Femur (tissue), 1 donor: Measurements from ENCODE around the gene MTF1.

Experiments
- DNase-seq: peaks from one replicate; pipeline ENCODE4 v3.0.0-alpha.2; 2017

MTF1 gene

GRCh38 chr1:37825506-37825905, 33.9 kb downstream of the MTF1 start:
- DNase-seq, result no peak

- no peak for DNase-seq
Observed at GRCh38 chr1:37824001-37824400, 35.4 kb downstream of the MTF1 start.

DNA sequence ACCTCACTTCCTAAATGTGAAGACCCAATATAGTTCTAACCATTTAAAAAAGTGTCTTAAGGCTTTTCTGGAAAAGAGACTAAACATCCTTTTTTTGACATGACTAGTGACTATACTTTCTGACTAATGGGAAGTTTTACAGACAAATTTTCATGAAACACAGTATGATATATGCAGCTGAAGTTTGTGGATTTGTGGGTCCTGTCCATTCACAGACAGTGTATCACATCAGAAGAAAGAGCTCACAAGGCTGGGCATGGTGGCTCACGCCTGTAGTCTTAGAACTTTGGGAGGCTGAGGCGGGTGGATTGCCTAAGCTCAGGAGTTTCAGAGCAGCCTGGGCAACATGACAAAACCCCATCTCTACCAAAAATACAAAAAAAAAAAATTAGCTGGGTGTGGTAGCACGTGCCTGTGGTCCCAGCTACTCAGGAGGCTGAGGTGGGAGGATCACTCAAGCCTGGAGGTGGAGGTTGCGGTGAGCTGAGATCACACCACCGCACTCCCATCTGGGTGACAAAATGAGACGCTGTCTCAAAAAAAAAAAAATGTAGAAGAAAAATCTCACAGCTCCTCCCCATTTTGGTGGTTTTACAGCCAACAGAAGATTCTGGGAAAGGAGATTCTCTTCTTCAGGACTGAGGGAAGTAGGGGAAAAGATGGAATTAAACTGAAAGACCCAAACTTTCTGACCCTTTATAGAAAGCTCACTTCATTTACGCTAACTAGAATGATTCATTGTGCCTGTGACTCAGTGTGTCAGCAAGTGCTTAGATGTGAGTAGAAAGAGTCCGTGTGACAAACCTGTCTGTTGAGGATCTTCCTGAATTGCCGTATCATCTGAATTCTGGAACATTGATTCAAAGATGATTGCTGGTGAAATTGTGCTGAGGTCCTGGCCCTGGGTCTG, 36.2 kb downstream of the MTF1 start:
- DNase-seq, result no peak

GRCh38 chr1:37821481-37821880, 37.9 kb downstream of the MTF1 start:
- DNase-seq, result no peak

DNA sequence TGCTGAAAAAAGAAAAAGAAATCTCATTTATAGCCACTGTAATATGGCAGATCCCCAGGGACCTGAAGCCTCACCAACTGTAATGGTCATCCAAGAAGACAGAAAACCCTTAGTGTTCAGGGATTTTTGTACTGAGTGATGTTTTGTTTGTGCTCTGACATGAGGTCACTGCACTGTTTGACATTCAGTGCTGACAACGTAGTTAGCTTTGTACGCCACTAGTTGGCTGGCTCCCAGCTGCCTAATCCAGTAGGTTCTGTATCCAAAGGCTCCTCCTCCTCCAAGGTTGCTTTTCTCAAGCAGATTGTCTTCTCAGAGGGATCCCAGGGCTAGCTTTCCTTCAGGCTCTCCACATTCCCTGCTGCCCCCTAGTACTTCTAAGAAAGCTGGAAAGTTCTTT, 41.9 kb downstream of the MTF1 start:
- DNase-seq, result no peak

- no peak for DNase-seq
Observed at GRCh38 chr1:37814252-37814651, 45.1 kb downstream of the MTF1 start.

- no peak for DNase-seq
Observed at GRCh38 chr1:37813529-37814145, 45.8 kb downstream of the MTF1 start.

DNA sequence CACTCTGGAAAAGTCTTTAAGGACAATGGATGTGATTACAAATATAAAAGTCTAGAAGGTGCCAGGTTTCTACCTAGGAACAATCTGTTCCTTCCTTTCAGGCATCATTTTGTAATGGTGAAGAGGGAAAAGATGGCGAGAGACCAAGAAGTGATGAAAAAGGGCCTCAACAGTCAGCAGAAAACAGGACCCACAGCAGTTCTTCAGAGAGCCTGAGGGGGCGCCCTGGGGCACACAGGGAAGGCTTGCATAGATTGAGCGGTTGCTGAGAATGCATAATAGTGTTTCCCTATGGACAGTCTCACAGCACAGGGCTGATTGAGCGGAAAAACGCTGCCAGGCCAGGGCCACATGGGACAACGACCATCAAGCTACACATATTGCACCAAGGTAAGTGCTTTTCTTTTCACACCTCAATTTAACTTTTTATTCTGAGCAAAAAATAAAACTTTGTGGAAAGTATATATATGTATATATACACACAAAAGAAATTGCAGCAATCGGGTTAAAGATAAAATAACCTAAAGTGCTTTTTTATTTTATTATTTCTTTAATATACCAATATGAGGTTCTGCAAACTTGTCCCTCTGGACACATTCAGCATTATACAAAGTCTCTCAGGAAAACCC, 48.3 kb downstream of the MTF1 start:
- peak; percentile 78 for DNase-seq

DNA sequence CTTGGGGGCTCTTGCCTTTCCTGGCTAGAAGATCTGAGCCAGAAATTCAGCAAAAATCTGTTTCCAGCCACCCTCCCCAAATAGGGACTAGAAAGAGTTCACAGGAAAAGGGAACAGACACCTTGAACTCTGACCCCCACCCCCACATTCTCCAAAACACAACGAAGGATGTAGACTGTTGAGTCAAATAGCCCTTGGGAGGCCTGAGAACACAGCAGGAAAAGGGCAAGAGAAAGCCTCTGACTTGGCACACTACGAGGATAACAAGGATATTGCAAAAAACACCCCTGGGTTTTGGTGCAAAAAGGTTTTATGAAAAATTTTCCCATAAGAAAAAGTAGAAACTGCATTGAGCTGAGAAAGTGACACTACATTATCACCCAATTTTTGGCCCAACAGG, 49.5 kb downstream of the MTF1 start:
- no peak for DNase-seq

- peak; percentile 85 for DNase-seq
Observed at GRCh38 chr1:37808369-37809319, 50.7 kb downstream of the MTF1 start.

GRCh38 chr1:37807555-37808368, 51.6 kb downstream of the MTF1 start, which contains the start of the genes C1orf122 and YRDC:
Gene C1orf122 (plus strand): TSS chr1:37807790. CDS start chr1:37808405, 615 bp downstream.
Gene YRDC (minus strand): TSS chr1:37808208. CDS start chr1:37808180, 28 bp downstream.
- DNase-seq, result peak; percentile 97

GRCh38 chr1:37807220-37807554, 52.2 kb downstream of the MTF1 start:
- DNase-seq, result no peak

GRCh38 chr1:37802439-37802838, 57.0 kb downstream of the MTF1 start:
- DNase-seq, result no peak

DNA sequence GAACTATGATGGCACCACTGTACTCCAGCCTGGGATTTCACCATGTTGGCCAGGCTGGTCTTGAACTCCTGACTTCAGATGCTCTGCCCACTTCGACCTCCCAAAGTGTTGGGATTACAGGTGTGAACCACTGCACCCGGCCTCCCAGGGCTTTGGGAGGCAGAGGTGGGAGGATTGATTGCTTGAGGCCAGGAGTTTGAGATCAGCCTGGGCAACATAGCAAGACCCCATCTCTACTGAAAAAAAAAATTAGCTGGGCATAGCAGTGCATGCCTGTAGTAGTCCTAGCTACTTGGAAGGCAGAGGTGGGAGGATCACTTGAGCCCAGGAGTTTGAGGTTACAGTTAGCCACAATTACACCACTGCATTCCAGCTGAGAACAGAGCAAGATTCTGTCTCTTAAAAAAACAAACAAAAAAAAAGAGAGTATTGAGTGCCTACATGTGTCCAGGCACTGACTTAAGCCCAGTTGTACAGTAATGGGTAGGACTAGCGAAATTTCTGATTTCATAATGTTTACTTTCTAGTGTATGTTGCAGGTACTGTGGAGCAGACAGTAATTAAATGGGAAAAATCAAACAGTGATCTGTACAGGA, 61.5 kb downstream of the MTF1 start:
- no peak for DNase-seq

GRCh38 chr1:37795340-37796125, 63.9 kb downstream of the MTF1 start:
- DNase-seq, result peak; percentile 74

DNA sequence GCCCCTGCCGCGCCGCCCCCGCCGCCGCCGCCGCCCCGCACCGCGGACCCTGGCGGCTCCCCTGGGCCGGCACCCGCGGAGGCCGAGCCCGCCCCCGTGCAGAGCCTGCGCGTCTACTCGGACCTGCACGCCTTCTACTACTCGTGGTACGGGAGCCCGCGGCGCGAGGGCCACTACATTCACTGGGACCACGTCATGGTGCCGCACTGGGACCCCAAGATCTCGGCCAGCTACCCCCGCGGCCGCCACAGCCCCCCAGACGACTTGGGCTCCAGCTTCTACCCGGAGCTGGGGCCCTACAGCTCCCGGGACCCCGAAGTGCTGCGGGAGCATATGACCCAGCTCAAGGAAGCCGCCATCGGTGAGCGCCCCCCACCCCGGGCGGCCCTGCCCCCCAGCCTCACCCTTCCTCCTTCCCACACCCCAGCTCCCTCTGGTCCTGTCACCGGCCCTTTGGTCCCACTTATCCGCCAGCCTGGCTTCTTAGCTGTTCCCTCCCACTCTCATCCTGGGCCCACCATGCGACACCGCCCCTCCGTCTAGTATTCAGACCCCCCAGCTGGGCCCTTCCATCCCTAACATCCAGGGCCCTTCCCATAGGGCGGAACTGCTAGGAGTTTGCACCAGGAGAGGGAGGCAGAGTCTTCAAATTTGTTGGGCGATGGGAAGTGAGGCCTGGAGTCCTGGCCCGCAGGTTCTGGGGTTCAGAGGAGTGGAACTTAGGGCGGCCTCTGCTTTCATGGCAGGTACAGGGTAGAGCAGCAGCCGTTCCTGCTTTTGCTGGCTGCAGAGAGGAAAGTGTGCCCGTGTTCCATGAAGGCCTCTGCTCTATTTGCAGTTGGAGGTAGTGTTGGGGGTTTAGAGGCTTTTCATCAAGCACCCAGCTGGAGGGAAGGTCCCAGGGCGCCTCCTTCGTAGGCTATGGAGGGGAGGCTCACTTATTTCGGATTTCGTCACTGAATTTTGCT, 64.7 kb downstream of the MTF1 start:
- DNase-seq, result no peak

DNA sequence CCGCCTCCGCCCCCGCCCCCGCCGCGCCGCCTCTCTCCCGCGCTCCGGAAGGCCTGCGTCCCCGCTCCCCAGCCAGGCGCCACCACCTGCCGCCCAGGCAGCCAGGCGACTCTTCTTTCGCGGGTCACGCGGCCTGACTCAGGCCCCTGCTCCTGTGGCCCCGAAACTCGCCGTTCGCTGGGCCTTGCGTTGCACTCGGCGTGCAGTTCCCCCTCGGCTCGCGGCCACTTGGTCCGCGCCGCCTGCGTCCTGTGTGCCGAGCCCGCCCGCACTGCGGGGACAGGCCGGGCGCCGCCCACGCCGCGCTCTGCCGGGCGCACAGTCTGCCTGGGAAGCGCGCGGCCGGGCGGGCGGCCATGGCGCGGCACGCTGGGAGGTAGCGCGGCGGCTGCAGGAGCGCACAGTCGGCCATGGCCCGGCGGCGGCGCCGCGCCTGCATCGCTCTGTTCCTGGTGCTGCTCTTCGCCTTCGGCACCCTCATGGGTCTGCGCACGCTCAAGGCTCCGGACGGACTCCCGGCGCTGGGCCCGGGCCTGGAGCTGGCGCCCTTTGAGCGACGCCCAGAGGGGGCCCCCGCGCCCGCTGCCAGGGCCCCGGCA, 65.5 kb downstream of the MTF1 start, which contains the start of gene MANEAL:
MANEAL (plus strand) TSS at position 75 of the 599 bp plus-strand sequence; CDS start at position 411, 336 bp downstream.
- DNase-seq, result peak; percentile 51

- no peak for DNase-seq
Observed at GRCh38 chr1:37792943-37793686, 66.3 kb downstream of the MTF1 start.
